GM12878 (cell line): ENCODE data around the gene CDKN2AIPNL. TPM values are rescaled to one million over a fixed set of nuclear protein-coding genes. Genes with fewer than 3 reads are reported as not detected.

Experiments
- ATAC-seq: fragments of 200-7000 bp; cut with Tn5 transposase; 3 replicates; pipeline ENCODE4 v1.9.1; 2020; ENCODE audit warnings: mild to moderate bottlenecking, moderate library complexity
- BruUV-seq: library from RNA; stranded (reverse); fragments of 400-500 nt; replicated peaks from 2 replicates; lab custom pipeline; 2021; lab: Mats Ljungman, UMichigan
- CTCF ChIA-PET: fragments of 300-600 bp; sonication (Branson Sonifier 250); formaldehyde crosslinking; extraction: SDS; loops from one replicate; lab custom pipeline; 2021; ENCODE audit warnings: inconsistent platforms; lab: Yijun Ruan, JAX
- POLR2A ChIA-PET: fragments of 350-600 bp; formaldehyde crosslinking; extraction: SDS; loops from one replicate; lab custom pipeline; 2021; ENCODE audit warnings: inconsistent platforms; lab: Charles Lee
- RAD21 ChIA-PET: fragments of 300-600 bp; sonication (Branson Sonifier 250); formaldehyde crosslinking; loops from one replicate; lab custom pipeline; 2023; ENCODE audit warnings: antibody characterized with exemption; ENCODE audit not compliant: unreplicated experiment; lab: Charles Lee
- SMC1A ChIA-PET: fragments of 300-600 bp; sonication (Branson Sonifier 250); formaldehyde crosslinking; loops from one replicate; lab custom pipeline; 2023; ENCODE audit not compliant: unreplicated experiment, uncharacterized antibody; lab: Charles Lee
- DNase-seq: peaks from one replicate; pipeline ENCODE4 v3.0.0-alpha.2; 2011; ENCODE audit warnings: low read depth, low spot score
- FAIRE-seq: peaks from 3 replicates; lab custom pipeline; 2011; peaks lifted over from hg19 to GRCh38; lab: Jason Lieb, UNC
- H2AFZ ChIP-seq: 2 replicates; pipeline ENCODE4 v1.6.0; 2011; ENCODE audit warnings: low read depth, low read length, control low read depth; ENCODE audit not compliant: control insufficient read depth
- H3K27ac ChIP-seq: 2 replicates; pipeline ENCODE4 v1.5.1; 2011; ENCODE audit warnings: control low read depth; ENCODE audit not compliant: control insufficient read depth, insufficient read depth
- H3K27me3 ChIP-seq, 2 experiments: replicated peaks in 1 of 2; 2 replicates each; pipeline versions ENCODE4 v1.6.0 to v1.6.1; 2011; ENCODE audit warnings: low read length in 1 of 2; ENCODE audit not compliant: control insufficient read depth in 2 of 2, insufficient read depth in 2 of 2
- H3K36me3 ChIP-seq, 2 experiments: 2 replicates each; pipeline ENCODE4 v1.5.1; 2011; ENCODE audit warnings: low read length in 1 of 2; ENCODE audit not compliant: control insufficient read depth in 2 of 2, insufficient read depth in 2 of 2
- H3K4me1 ChIP-seq: 2 replicates; pipeline ENCODE4 v1.6.1; 2011; ENCODE audit warnings: mild to moderate bottlenecking, low read length, moderate library complexity, mixed read lengths; ENCODE audit not compliant: control insufficient read depth, insufficient read depth
- H3K4me2 ChIP-seq: 2 replicates; pipeline ENCODE4 v1.6.0; 2011; ENCODE audit warnings: control low read depth; ENCODE audit not compliant: control insufficient read depth, insufficient read depth
- H3K4me3 ChIP-seq: fragments of 200-600 bp; sonication (generic); 2 replicates; pipeline ENCODE4 v1.5.1; 2016
- H3K79me2 ChIP-seq: 2 replicates; pipeline ENCODE4 v1.6.0; 2011; ENCODE audit warnings: low read length; ENCODE audit not compliant: control insufficient read depth, insufficient read depth
- H3K9ac ChIP-seq: 2 replicates; pipeline ENCODE4 v1.8.0; 2011; ENCODE audit warnings: low read length, control low read depth, mixed read lengths; ENCODE audit not compliant: control insufficient read depth, insufficient read depth
- H3K9me3 ChIP-seq: replicated peaks from 3 replicates; pipeline ENCODE4 v1.5.1; 2011; ENCODE audit warnings: mild to moderate bottlenecking, low read length; ENCODE audit not compliant: control insufficient read depth, insufficient read depth
- H4K20me1 ChIP-seq: 2 replicates; pipeline ENCODE4 v1.6.0; 2011; ENCODE audit not compliant: control insufficient read depth, insufficient read depth
- CHD2 ChIP-seq: IDR thresholded peaks from 2 replicates; pipeline ENCODE4 v1.6.1; 2011; ENCODE audit warnings: low read depth, low read length, improper control_type of control experiment, borderline replicate concordance
- ESRRA ChIP-seq: IDR thresholded peaks from 2 replicates; pipeline ENCODE4 v1.6.1; 2012; ENCODE audit warnings: mild to moderate bottlenecking, low read length, improper control_type of control experiment
- KAT2A ChIP-seq: conservative IDR thresholded peaks from 2 replicates; pipeline ENCODE4 v1.6.1; 2011; ENCODE audit warnings: low read depth, low read length; ENCODE audit not compliant: control insufficient read depth
- NFYA ChIP-seq: IDR thresholded peaks from 2 replicates; pipeline ENCODE4 v1.6.1; 2011; ENCODE audit warnings: low read depth, mild to moderate bottlenecking, low read length, improper control_type of control experiment, borderline replicate concordance
- PML ChIP-seq: IDR thresholded peaks from 2 replicates; pipeline ENCODE4 v1.6.1; 2012; ENCODE audit warnings: low read length, inconsistent platforms
- RELB ChIP-seq: fragments of 450-650 bp; IDR thresholded peaks from 2 replicates; pipeline ENCODE4 v1.6.1; 2017; ENCODE audit warnings: low read depth, mild to moderate bottlenecking, moderate library complexity
- REST ChIP-seq: IDR thresholded peaks from 2 replicates; pipeline ENCODE4 v1.6.1; 2012; ENCODE audit warnings: mild to moderate bottlenecking, low read depth, low read length
- SRF ChIP-seq, 2 experiments: IDR thresholded peaks; 2 replicates each; pipeline ENCODE4 v1.6.1; 2011; ENCODE audit warnings: low read depth in 2 of 2, low read length in 2 of 2, mild to moderate bottlenecking in 1 of 2, moderate library complexity in 1 of 2
- ZNF207 ChIP-seq: fragments of 450-650 bp; IDR thresholded peaks from 2 replicates; pipeline ENCODE4 v1.6.1; 2014; ENCODE audit warnings: antibody characterized with exemption, mild to moderate bottlenecking, borderline replicate concordance
- ZNF384 ChIP-seq: IDR thresholded peaks from 2 replicates; pipeline ENCODE4 v1.6.1; 2012; ENCODE audit warnings: low read depth, mild to moderate bottlenecking, low read length, improper control_type of control experiment, borderline replicate concordance
- WGBS: methylation state at CpG from one replicate; pipeline ENCODE4 v1.1.6; 2016; ENCODE audit warnings: low lambda C conversion rate; ENCODE audit not compliant: insufficient replicate concordance, insufficient coverage; ENCODE audit errors: missing lambda C conversion rate; 5-methylcytosine and 5-hydroxymethylcytosine counted together
- in situ Hi-C: fragments of 300-500 bp; cut with MboI; formaldehyde crosslinking; loops from 9 replicates; pipeline ENCODE4 v1.14.3; 2018; ENCODE audit warnings: mixed read lengths
- intact Hi-C: fragments of 100-400 bp; cut with micrococcal nuclease; formaldehyde crosslinking; loops from one replicate; pipeline ENCODE4 v1.14.2; 2022; ENCODE audit not compliant: unreplicated experiment
- polyA plus RNA-seq, 11 experiments: library from polyadenylated mRNA; depleted of rRNA in 4 of 11; unstranded in 6 of 11; stranded (reverse) in 5 of 11; fragments of >200 nt; fragmentation: Nextera tagmentation in 4 of 11; fragmentation: Illumina TruSeq in 1 of 11; extraction: Ambion mirVana in 4 of 11; extraction: Trizol in 1 of 11; gene quantifications; 1 replicate in 1 of 11; 2 replicates in 10 of 11; pipeline versions ENCODE4 v1.2.1 to v1.2.3, GENCODE V29; 2011 to 2016; ENCODE audit warnings: inconsistent platforms in 2 of 11, missing spikeins in 2 of 11, low read depth in 1 of 11
- total RNA-seq, 4 experiments: library from RNA; depleted of rRNA in 3 of 4; stranded (reverse); fragments of >200 nt in 3 of 4; fragmentation: Illumina TruSeq in 1 of 4; extraction: Trizol in 1 of 4; gene quantifications; 2 replicates each; pipeline versions ENCODE4 v1.2.1 to v1.2.3, GENCODE V29; 2013 to 2021

CDKN2AIPNL gene
- total and polyA plus RNA-seq, 10 of the 15 experiments (the other 5 are each of a cell fraction or from before 2014, with no cell fraction given): 23.5 to 72.0 (median 36.6) TPM

- TF ChIP-seq ESRRA (no peak), PML (no peak), NFYA (no peak), ZNF384 (no peak)
- TF ChIP-seq, all 136 proteins: peak for 0
- H3K79me2 ChIP-seq: no peaks in the 10 kb centered on the region
- ChIA-PET POLR2A (interaction anchor here (0.8 to 1.4 kb wide), 2 partner anchors 20 to 233 kb away, joined by 3 read pairs; no protein-coding TSS in a partner anchor), RAD21 (no interaction called here), CTCF (interaction anchor here (1.2 kb wide), 1 partner anchor 102 kb away, joined by 3 read pairs; no protein-coding TSS in a partner anchor), SMC1A (interaction anchor here (0.9 to 4.5 kb wide), 4 partner anchors 9 to 78 kb away, joined by 3 to 20 read pairs (median 14); partner anchors contain the start of gene CDKN2AIPNL)
- H3K4me3 ChIP-seq: no peak overlapping the region
- DNase-seq (no peak), FAIRE-seq (no peak), ATAC-seq (no peak)
- no peak overlapping the region for H3K9ac ChIP-seq
- H3K27ac ChIP-seq: no peak overlapping the region
- no peaks in the 10 kb centered on the region for H3K27me3 ChIP-seq
- peaks cover 4% of the 10 kb centered on the region; the same call in 1 of the 2 replicates for H3K4me1 ChIP-seq
- no peak overlapping the region for H3K4me2 ChIP-seq
- no peaks in the 10 kb centered on the region for H3K9me3 ChIP-seq
- BruUV-seq: no TSS peak
- H4K20me1 ChIP-seq: no peaks in the 10 kb centered on the region
- 57% methylated on average over 5 of the region's 5 CpGs for WGBS
- in situ Hi-C loops: no loop called here
- H3K36me3 ChIP-seq: no peaks in the 10 kb centered on the region
- H2AFZ ChIP-seq: no peak overlapping the region
- intact Hi-C loops: no loop called here
Measured at GRCh38 chr5:134444941-134445471, 33.3 kb upstream of the CDKN2AIPNL start.

- Histone ChIP-seq H3K36me3 (no peaks in the 10 kb centered on the region), H4K20me1 (no peaks in the 10 kb centered on the region), H3K9me3 (no peaks in the 10 kb centered on the region), H3K4me3 (no peak overlapping the region), H3K4me2 (no peak overlapping the region), H3K79me2 (no peaks in the 10 kb centered on the region), H2AFZ (peak overlapping the region; percentile 33), H3K27me3 (no peaks in the 10 kb centered on the region), H3K9ac (no peak overlapping the region), H3K4me1 (peaks cover 14% of the 10 kb centered on the region), H3K27ac (no peak overlapping the region)
- POLR2A ChIA-PET: interaction anchor here (0.6 kb wide), 2 partner anchors 91 to 356 kb away, joined by 3 to 4 read pairs; no protein-coding TSS in a partner anchor
- DNase-seq: no peak
- 24% methylated on average over 3 of the region's 3 CpGs for WGBS
- ATAC-seq: no peak
- BruUV-seq: no TSS peak
- intact Hi-C loops: no loop called here
- CTCF ChIA-PET: no interaction called here
- SMC1A ChIA-PET: interaction anchor here (1.0 to 1.9 kb wide), 2 partner anchors 12 to 28 kb away, joined by 3 to 4 read pairs; no protein-coding TSS in a partner anchor
- no peak for FAIRE-seq
- RAD21 ChIA-PET: interaction anchor here (0.6 kb wide), 1 partner anchor 84 kb away, joined by 3 read pairs; no protein-coding TSS in a partner anchor
- in situ Hi-C loops: no loop called here
- TF ChIP-seq RELB: no peak
- TF ChIP-seq ZNF207: no peak
- TF ChIP-seq KAT2A: no peak
- TF ChIP-seq REST: no peak
- no peak for TF ChIP-seq SRF (IDR thresholded peaks at IDR 0.05; ENCODE audit: low read depth in 2 of 2, low read length in 2 of 2)
- TF ChIP-seq CHD2: no peak
Measured at GRCh38 chr5:134440201-134440755, 28.6 kb upstream of the CDKN2AIPNL start.
